ENCODE measurements around the gene CD180. TPM values are rescaled to one million over a fixed set of nuclear protein-coding genes. Genes with fewer than 3 reads are reported as not detected.

Gene CD180
- total RNA-seq, 1 experiment from 2014 or later = not detected

DNA sequence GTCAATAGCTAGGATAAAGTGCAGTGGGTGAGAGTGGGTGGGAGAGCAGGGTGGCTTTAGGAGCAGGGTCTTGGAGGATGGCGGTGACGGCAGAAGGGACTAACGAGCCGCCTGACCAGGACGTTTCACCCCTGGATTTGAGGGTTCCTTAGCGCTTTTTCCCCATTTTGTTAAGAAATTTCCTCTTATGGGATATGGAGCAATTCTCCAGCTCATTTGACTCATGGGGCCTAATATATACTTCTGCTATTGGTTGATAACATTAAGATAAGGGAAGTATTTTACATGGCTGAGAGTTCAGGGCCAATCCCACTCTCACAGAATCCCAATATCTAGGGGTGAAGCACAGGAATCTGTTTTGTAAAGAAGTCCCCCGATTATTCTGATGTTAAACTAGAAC, 17.6 kb downstream of the CD180 start:
- intact Hi-C loops (cut with micrococcal nuclease; ENCODE audit: unreplicated experiment) = no loop called here
- H3K4me1 Mint-ChIP-seq (ENCODE audit: low read depth, unreplicated experiment) = no peaks in the 10 kb centered on the region
- TF ChIP-seq, protein P1, sequence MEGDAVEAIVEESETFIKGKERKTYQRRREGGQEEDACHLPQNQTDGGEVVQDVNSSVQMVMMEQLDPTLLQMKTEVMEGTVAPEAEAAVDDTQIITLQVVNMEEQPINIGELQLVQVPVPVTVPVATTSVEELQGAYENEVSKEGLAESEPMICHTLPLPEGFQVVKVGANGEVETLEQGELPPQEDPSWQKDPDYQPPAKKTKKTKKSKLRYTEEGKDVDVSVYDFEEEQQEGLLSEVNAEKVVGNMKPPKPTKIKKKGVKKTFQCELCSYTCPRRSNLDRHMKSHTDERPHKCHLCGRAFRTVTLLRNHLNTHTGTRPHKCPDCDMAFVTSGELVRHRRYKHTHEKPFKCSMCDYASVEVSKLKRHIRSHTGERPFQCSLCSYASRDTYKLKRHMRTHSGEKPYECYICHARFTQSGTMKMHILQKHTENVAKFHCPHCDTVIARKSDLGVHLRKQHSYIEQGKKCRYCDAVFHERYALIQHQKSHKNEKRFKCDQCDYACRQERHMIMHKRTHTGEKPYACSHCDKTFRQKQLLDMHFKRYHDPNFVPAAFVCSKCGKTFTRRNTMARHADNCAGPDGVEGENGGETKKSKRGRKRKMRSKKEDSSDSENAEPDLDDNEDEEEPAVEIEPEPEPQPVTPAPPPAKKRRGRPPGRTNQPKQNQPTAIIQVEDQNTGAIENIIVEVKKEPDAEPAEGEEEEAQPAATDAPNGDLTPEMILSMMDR (IDR thresholded peaks at IDR 0.05; ENCODE audit: insufficient read depth in 1 of 2, low read depth in 1 of 2, low read length in 1 of 2, severe bottlenecking in 1 of 2, unreplicated experiment in 1 of 2) = no peak
- H3K36me3 ChIP-seq (ENCODE audit: control insufficient read depth, insufficient read depth, low read length) = no peaks in the 10 kb centered on the region
- ChIA-PET POLR2A (no interaction called here), CTCF (no interaction called here)
- no peak for DNase-seq
- no peak overlapping the region for H3K4me3 Mint-ChIP-seq (ENCODE audit: unreplicated experiment)
- peaks cover 9% of the 10 kb centered on the region; the same call in 1 of the 2 replicates for H3K9me3 ChIP-seq
- BruUV-seq (replicated peaks) = no TSS peak
- H3K27me3 Mint-ChIP-seq (ENCODE audit: insufficient read depth, unreplicated experiment) = no peaks in the 10 kb centered on the region
- H3K36me3 Mint-ChIP-seq (ENCODE audit: insufficient read depth, unreplicated experiment) = no peaks in the 10 kb centered on the region
- no peak overlapping the region for H3K27ac Mint-ChIP-seq (ENCODE audit: unreplicated experiment)
- no peaks in the 10 kb centered on the region for H3K27me3 ChIP-seq (replicated peaks; ENCODE audit: control insufficient read depth, insufficient read depth, low read length)
- no peaks in the 10 kb centered on the region for H3K4me1 ChIP-seq
- no peak overlapping the region for H3K4me3 ChIP-seq (ENCODE audit: low read depth, low read length)
- peaks cover 15% of the 10 kb centered on the region for H3K9me3 Mint-ChIP-seq (ENCODE audit: unreplicated experiment)

DNA sequence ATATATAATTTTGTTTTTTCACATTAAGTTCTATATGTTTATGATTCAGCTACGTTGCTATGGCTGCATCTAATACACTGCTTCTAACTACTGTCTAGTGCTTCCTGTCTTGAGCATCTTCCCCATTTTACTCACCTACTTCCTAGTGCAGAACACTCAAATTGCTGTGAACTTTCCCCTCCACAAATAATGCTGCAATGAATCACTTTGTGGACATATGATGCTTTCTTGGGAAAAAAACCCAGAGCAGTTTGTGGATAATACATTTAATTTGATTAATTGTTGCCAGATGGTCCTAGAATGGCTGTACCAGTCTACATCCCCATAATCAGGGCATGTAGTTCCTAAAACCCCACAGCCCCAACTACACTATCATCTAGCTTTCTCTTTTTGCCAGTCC, 18.5 kb downstream of the CD180 start:
- no peak for DNase-seq
- intact Hi-C loops (cut with micrococcal nuclease; ENCODE audit: unreplicated experiment) = no loop called here
- CTCF ChIA-PET = no interaction called here
- H3K27me3 Mint-ChIP-seq (ENCODE audit: insufficient read depth, unreplicated experiment) = no peaks in the 10 kb centered on the region
- no peak overlapping the region for H3K4me3 Mint-ChIP-seq (ENCODE audit: unreplicated experiment)
- Histone ChIP-seq H3K4me1 (no peaks in the 10 kb centered on the region), H3K9me3 (peaks cover 9% of the 10 kb centered on the region; the same call in 1 of the 2 replicates), H3K4me3 (ENCODE audit: low read depth, low read length) (no peak overlapping the region), H3K27me3 (replicated peaks; ENCODE audit: control insufficient read depth, insufficient read depth, low read length) (no peaks in the 10 kb centered on the region), H3K36me3 (ENCODE audit: control insufficient read depth, insufficient read depth, low read length) (no peaks in the 10 kb centered on the region)
- H3K36me3 Mint-ChIP-seq (ENCODE audit: insufficient read depth, unreplicated experiment) = no peaks in the 10 kb centered on the region
- no peaks in the 10 kb centered on the region for H3K4me1 Mint-ChIP-seq (ENCODE audit: low read depth, unreplicated experiment)
- POLR2A ChIA-PET = no interaction called here
- H3K27ac Mint-ChIP-seq (ENCODE audit: unreplicated experiment) = no peak overlapping the region
- peaks cover 15% of the 10 kb centered on the region for H3K9me3 Mint-ChIP-seq (ENCODE audit: unreplicated experiment)
- BruUV-seq (replicated peaks) = no TSS peak
- TF ChIP-seq, protein P1 (IDR thresholded peaks at IDR 0.05; ENCODE audit: insufficient read depth in 1 of 2, low read depth in 1 of 2, low read length in 1 of 2, severe bottlenecking in 1 of 2, unreplicated experiment in 1 of 2) = no peak

DNA sequence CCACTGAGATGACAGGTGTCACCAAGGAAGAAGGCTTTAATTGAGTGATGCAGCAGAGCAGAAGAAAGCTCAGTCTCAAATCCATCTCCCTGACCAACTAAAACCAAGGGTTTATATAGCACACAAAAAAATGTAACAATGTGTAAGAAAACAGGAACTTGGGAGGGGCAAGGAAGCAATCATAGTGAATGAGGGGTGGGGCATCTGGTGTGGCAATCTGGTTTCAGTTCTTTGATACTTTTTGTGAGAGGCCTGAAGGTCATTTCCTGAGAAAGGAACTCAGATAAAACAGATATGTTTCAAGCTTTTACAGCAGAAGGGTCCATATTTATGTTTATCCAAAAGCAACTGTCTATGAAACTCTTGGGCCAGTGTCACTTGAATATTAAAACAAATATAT, 19.7 kb downstream of the CD180 start:
- H3K36me3 ChIP-seq (ENCODE audit: control insufficient read depth, insufficient read depth, low read length) = no peaks in the 10 kb centered on the region
- POLR2A ChIA-PET = no interaction called here

More for the DNA sequence above, 19.7 kb downstream of the CD180 start:
- intact Hi-C loops (cut with micrococcal nuclease; ENCODE audit: unreplicated experiment) = no loop called here
- no peaks in the 10 kb centered on the region for H3K4me1 Mint-ChIP-seq (ENCODE audit: low read depth, unreplicated experiment)
- H3K4me3 Mint-ChIP-seq (ENCODE audit: unreplicated experiment) = no peak overlapping the region
- peaks cover 9% of the 10 kb centered on the region; the same call in 1 of the 2 replicates for H3K9me3 ChIP-seq
- H3K9me3 Mint-ChIP-seq (ENCODE audit: unreplicated experiment) = peaks cover 15% of the 10 kb centered on the region
- no peaks in the 10 kb centered on the region for H3K4me1 ChIP-seq
- H3K27ac Mint-ChIP-seq (ENCODE audit: unreplicated experiment) = no peak overlapping the region
- CTCF ChIA-PET = no interaction called here
- no peaks in the 10 kb centered on the region for H3K27me3 ChIP-seq (replicated peaks; ENCODE audit: control insufficient read depth, insufficient read depth, low read length)
- no peaks in the 10 kb centered on the region for H3K36me3 Mint-ChIP-seq (ENCODE audit: insufficient read depth, unreplicated experiment)
- BruUV-seq (replicated peaks) = no TSS peak
- H3K27me3 Mint-ChIP-seq (ENCODE audit: insufficient read depth, unreplicated experiment) = no peaks in the 10 kb centered on the region
- TF ChIP-seq, protein P1 (IDR thresholded peaks at IDR 0.05; ENCODE audit: insufficient read depth in 1 of 2, low read depth in 1 of 2, low read length in 1 of 2, severe bottlenecking in 1 of 2, unreplicated experiment in 1 of 2) = no peak
- H3K4me3 ChIP-seq (ENCODE audit: low read depth, low read length) = no peak overlapping the region
- DNase-seq = no peak

Measured in Caco-2 (cell line).